GM18951 (cell line): ENCODE results near the gene ZC3H6.
"Not testable (repeated sequence)": the region's sequence is repeated elsewhere in the genome, so short reads cannot be mapped to it uniquely, and the experiment has no call there.

Experiments used
- POLR2A ChIP-seq: IDR thresholded peaks from 4 replicates; pipeline ENCODE4 v1.6.1; 2011; ENCODE audit warnings: mild to moderate bottlenecking; ENCODE audit not compliant: insufficient read length, insufficient read depth; ENCODE audit errors: extremely low read depth
- in situ Hi-C: fragments of 300-500 bp; cut with MboI; formaldehyde crosslinking; loops from one replicate; pipeline ENCODE4 v1.12.0; 2022; ENCODE audit warnings: low sequenced_read_pairs, mixed read lengths, inconsistent platforms; ENCODE audit not compliant: unreplicated experiment

ZC3H6 gene

GRCh38 chr2:112259509-112260294 lies 15.7 kb upstream of the ZC3H6 start:
- no peak for TF ChIP-seq POLR2A
- in situ Hi-C loops, result loop anchor here (10.0 kb wide), 1 partner anchor 195 kb away; no protein-coding TSS in a partner anchor

- in situ Hi-C loops, result loop anchor here (10.0 kb wide), 1 partner anchor 195 kb away; no protein-coding TSS in a partner anchor
- no peak for TF ChIP-seq POLR2A
Observed at GRCh38 chr2:112260295-112260625, 15.1 kb upstream of the ZC3H6 start.

- no peak for TF ChIP-seq POLR2A
- in situ Hi-C loops, result loop anchor here (10.0 kb wide), 1 partner anchor 192 kb away; no protein-coding TSS in a partner anchor
Observed at GRCh38 chr2:112262876-112263275, 12.5 kb upstream of the ZC3H6 start.

- in situ Hi-C loops, result loop anchor here (10.0 kb wide), 1 partner anchor 186 kb away; no protein-coding TSS in a partner anchor
- no peak for TF ChIP-seq POLR2A
Observed at GRCh38 chr2:112268547-112268946, 6.8 kb upstream of the ZC3H6 start.

- in situ Hi-C loops, result no loop called here
- TF ChIP-seq POLR2A, result no peak
Observed at GRCh38 chr2:112272669-112273068, 2.7 kb upstream of the ZC3H6 start.

GRCh38 chr2:112273349-112273748 lies 2.0 kb upstream of the ZC3H6 start:
- TF ChIP-seq POLR2A, result no peak
- in situ Hi-C loops, result no loop called here

- TF ChIP-seq POLR2A, result peak; percentile 81
- in situ Hi-C loops, result no loop called here
Observed at GRCh38 chr2:112275887-112276773, 733 bp downstream of the ZC3H6 start.

- in situ Hi-C loops, result no loop called here
- no peak for TF ChIP-seq POLR2A
Observed at GRCh38 chr2:112276954-112277353, 1.6 kb downstream of the ZC3H6 start.

GRCh38 chr2:112277596-112278220 lies 2.3 kb downstream of the ZC3H6 start:
- in situ Hi-C loops, result no loop called here
- TF ChIP-seq POLR2A, result no peak

GRCh38 chr2:112282066-112282465 lies 6.7 kb downstream of the ZC3H6 start:
- in situ Hi-C loops, result not testable (repeated sequence)

- in situ Hi-C loops, result not testable (repeated sequence)
Observed at GRCh38 chr2:112283535-112283934, 8.1 kb downstream of the ZC3H6 start.

- in situ Hi-C loops, result no loop called here
- TF ChIP-seq POLR2A, result no peak
Observed at GRCh38 chr2:112290088-112290487, 14.7 kb downstream of the ZC3H6 start.

- TF ChIP-seq POLR2A, result no peak
- in situ Hi-C loops, result no loop called here
Observed at GRCh38 chr2:112290648-112291047, 15.3 kb downstream of the ZC3H6 start.
